ENCODE results near the gene ETNK2. TPM values are rescaled to one million over a fixed set of nuclear protein-coding genes. Genes with fewer than 3 reads are reported as not detected.
"Not testable (repeated sequence)": the region's sequence is repeated elsewhere in the genome, so short reads cannot be mapped to it uniquely, and the experiment has no call there.

ETNK2 gene
- total RNA-seq, 2 experiments from 2014 or later = 1.5 to 1.7 TPM

GRCh38 chr1:204091787-204092312 is 60.0 kb downstream of the ETNK2 start:
- Mint-ChIP-seq H3K4me3 (no peak overlapping the region), H3K9me3 (no peaks in the 10 kb centered on the region), H3K27ac (no peak overlapping the region), H3K36me3 (no peaks in the 10 kb centered on the region), H3K27me3 (no peaks in the 10 kb centered on the region), H3K4me1 (no peaks in the 10 kb centered on the region)
- no peak for DNase-seq

GRCh38 chr1:204091066-204091465 is 60.8 kb downstream of the ETNK2 start:
- no peaks in the 10 kb centered on the region for H3K4me1 Mint-ChIP-seq
- H3K36me3 Mint-ChIP-seq = no peaks in the 10 kb centered on the region
- no peak for DNase-seq
- no peak overlapping the region for H3K27ac Mint-ChIP-seq
- H3K27me3 Mint-ChIP-seq = no peaks in the 10 kb centered on the region
- no peaks in the 10 kb centered on the region for H3K9me3 Mint-ChIP-seq
- no peak overlapping the region for H3K4me3 Mint-ChIP-seq

GRCh38 chr1:204090132-204090531 is 61.7 kb downstream of the ETNK2 start:
- not testable (repeated sequence) for H3K36me3 Mint-ChIP-seq, H3K9me3 Mint-ChIP-seq, H3K4me3 Mint-ChIP-seq, H3K27ac Mint-ChIP-seq, DNase-seq, H3K4me1 Mint-ChIP-seq, H3K27me3 Mint-ChIP-seq

GRCh38 chr1:204089044-204089751 is 62.6 kb downstream of the ETNK2 start:
- no peaks in the 10 kb centered on the region for H3K9me3 Mint-ChIP-seq
- H3K36me3 Mint-ChIP-seq = no peaks in the 10 kb centered on the region
- no peaks in the 10 kb centered on the region for H3K4me1 Mint-ChIP-seq
- no peak overlapping the region for H3K27ac Mint-ChIP-seq
- no peak overlapping the region for H3K4me3 Mint-ChIP-seq
- no peaks in the 10 kb centered on the region for H3K27me3 Mint-ChIP-seq
- DNase-seq = no peak

- Mint-ChIP-seq H3K36me3 (no peaks in the 10 kb centered on the region), H3K27me3 (no peaks in the 10 kb centered on the region), H3K27ac (no peak overlapping the region), H3K9me3 (no peaks in the 10 kb centered on the region), H3K4me1 (no peaks in the 10 kb centered on the region), H3K4me3 (no peak overlapping the region)
- no peak for DNase-seq
Observed at GRCh38 chr1:204088596-204088995, 63.2 kb downstream of the ETNK2 start.

- no peak for DNase-seq
Observed at GRCh38 chr1:204087893-204088528, 63.8 kb downstream of the ETNK2 start.

GRCh38 chr1:204087181-204087892 is 64.5 kb downstream of the ETNK2 start:
- no peaks in the 10 kb centered on the region for H3K27me3 Mint-ChIP-seq
- H3K4me3 Mint-ChIP-seq = no peak overlapping the region
- DNase-seq = no peak
- no peak overlapping the region for H3K27ac Mint-ChIP-seq
- no peaks in the 10 kb centered on the region for H3K4me1 Mint-ChIP-seq
- no peaks in the 10 kb centered on the region for H3K36me3 Mint-ChIP-seq
- no peaks in the 10 kb centered on the region for H3K9me3 Mint-ChIP-seq

More at GRCh38 chr1:204087893-204088528, 63.8 kb downstream of the ETNK2 start:
- Mint-ChIP-seq H3K4me3 (no peak overlapping the region), H3K4me1 (no peaks in the 10 kb centered on the region), H3K27me3 (no peaks in the 10 kb centered on the region), H3K27ac (no peak overlapping the region), H3K9me3 (no peaks in the 10 kb centered on the region), H3K36me3 (no peaks in the 10 kb centered on the region)

- Mint-ChIP-seq H3K27me3 (no peaks in the 10 kb centered on the region), H3K4me1 (no peaks in the 10 kb centered on the region), H3K27ac (no peak overlapping the region), H3K9me3 (no peaks in the 10 kb centered on the region), H3K36me3 (no peaks in the 10 kb centered on the region), H3K4me3 (no peak overlapping the region)
- DNase-seq = no peak
Observed at GRCh38 chr1:204085876-204086275, 66.0 kb downstream of the ETNK2 start.

- Mint-ChIP-seq H3K4me3 (no peak overlapping the region), H3K27ac (no peak overlapping the region), H3K27me3 (peaks cover 4% of the 10 kb centered on the region), H3K9me3 (no peaks in the 10 kb centered on the region), H3K36me3 (no peaks in the 10 kb centered on the region), H3K4me1 (no peaks in the 10 kb centered on the region)
- no peak for DNase-seq
Observed at GRCh38 chr1:204084247-204084772, 67.5 kb downstream of the ETNK2 start.

- H3K4me3 Mint-ChIP-seq = no peak overlapping the region
- peaks cover 9% of the 10 kb centered on the region for H3K27me3 Mint-ChIP-seq
- no peaks in the 10 kb centered on the region for H3K36me3 Mint-ChIP-seq
- no peak for DNase-seq
- no peak overlapping the region for H3K27ac Mint-ChIP-seq
- no peaks in the 10 kb centered on the region for H3K9me3 Mint-ChIP-seq
- no peaks in the 10 kb centered on the region for H3K4me1 Mint-ChIP-seq
Observed at GRCh38 chr1:204083491-204083890, 68.4 kb downstream of the ETNK2 start.

GRCh38 chr1:204081791-204082513 is 69.9 kb downstream of the ETNK2 start:
- Mint-ChIP-seq H3K27me3 (peaks cover 25% of the 10 kb centered on the region), H3K27ac (no peak overlapping the region), H3K4me1 (no peaks in the 10 kb centered on the region), H3K9me3 (no peaks in the 10 kb centered on the region), H3K36me3 (no peaks in the 10 kb centered on the region), H3K4me3 (no peak overlapping the region)
- no peak for DNase-seq

- H3K9me3 Mint-ChIP-seq = no peaks in the 10 kb centered on the region
- no peak overlapping the region for H3K4me3 Mint-ChIP-seq
- no peaks in the 10 kb centered on the region for H3K36me3 Mint-ChIP-seq
- H3K27ac Mint-ChIP-seq = no peak overlapping the region
- H3K4me1 Mint-ChIP-seq = no peaks in the 10 kb centered on the region
- H3K27me3 Mint-ChIP-seq = peaks cover 30% of the 10 kb centered on the region
- DNase-seq = no peak
Observed at GRCh38 chr1:204081164-204081790, 70.6 kb downstream of the ETNK2 start.
